AG09309 (cell line): ENCODE results near the gene TCF4.

Experiments used
- DNase-seq: peaks from one replicate; pipeline ENCODE4 v3.0.0-alpha.2; 2010; ENCODE audit warnings: low read depth
- H3K4me3 ChIP-seq: 2 replicates; pipeline ENCODE4 v1.5.1; 2011; ENCODE audit warnings: mild to moderate bottlenecking, low read depth, low read length, moderate library complexity; ENCODE audit not compliant: control insufficient read depth
- CTCF ChIP-seq: IDR thresholded peaks from 2 replicates; pipeline ENCODE4 v1.5.1; 2011; ENCODE audit warnings: mild to moderate bottlenecking, low read depth, low read length, inconsistent platforms; ENCODE audit not compliant: insufficient read depth, control insufficient read depth; ENCODE audit errors: missing control alignments

Gene TCF4

GRCh38 chr18:55589625-55590291, 1.8 kb upstream of the TCF4 start:
- peak; percentile 81 for DNase-seq
- TF ChIP-seq CTCF, result no peak
- peak overlapping the region; percentile 73 for H3K4me3 ChIP-seq

GRCh38 chr18:55588870-55589595, 1.0 kb upstream of the TCF4 start:
- H3K4me3 ChIP-seq, result peak overlapping the region; percentile 73
- DNase-seq, result no peak
- no peak for TF ChIP-seq CTCF

- H3K4me3 ChIP-seq, result peak overlapping the region; percentile 73
- no peak for TF ChIP-seq CTCF
- DNase-seq, result no peak
These were observed 428 bp downstream of the TCF4 start for GRCh38 chr18:55587418-55588110.

GRCh38 chr18:55585920-55586561, 2.0 kb downstream of the TCF4 start:
- DNase-seq, result no peak
- no peak for TF ChIP-seq CTCF
- H3K4me3 ChIP-seq, result peak overlapping the region; percentile 73

GRCh38 chr18:55585065-55585919, 2.7 kb downstream of the TCF4 start:
- no peak for TF ChIP-seq CTCF
- H3K4me3 ChIP-seq, result peak overlapping the region; percentile 73
- no peak for DNase-seq
